Renal cortex interstitium (tissue), 11 donors: ENCODE data around the gene NR3C1. TPM values are rescaled to one million over a fixed set of nuclear protein-coding genes. Genes with fewer than 3 reads are reported as not detected.

Experiments used
- DNase-seq, 11 donors: peaks; one replicate each; pipeline ENCODE4 v3.0.0-alpha.2; 2013; ENCODE audit warnings: low read depth in 9 of 11, low spot score in 4 of 11; ENCODE audit errors: extremely low read depth in 1 of 11
- polyA plus RNA-seq, 3 donors: library from polyadenylated mRNA; unstranded; fragments of 120-200 nt; gene quantifications; one replicate each; pipeline ENCODE4 v1.2.1, GENCODE V29; 2013; ENCODE audit not compliant: insufficient read length in 3 of 3

The NR3C1 gene
- polyA plus RNA-seq, 3 donors, result 32.5 to 37.5 (median 33.9) TPM

DNA sequence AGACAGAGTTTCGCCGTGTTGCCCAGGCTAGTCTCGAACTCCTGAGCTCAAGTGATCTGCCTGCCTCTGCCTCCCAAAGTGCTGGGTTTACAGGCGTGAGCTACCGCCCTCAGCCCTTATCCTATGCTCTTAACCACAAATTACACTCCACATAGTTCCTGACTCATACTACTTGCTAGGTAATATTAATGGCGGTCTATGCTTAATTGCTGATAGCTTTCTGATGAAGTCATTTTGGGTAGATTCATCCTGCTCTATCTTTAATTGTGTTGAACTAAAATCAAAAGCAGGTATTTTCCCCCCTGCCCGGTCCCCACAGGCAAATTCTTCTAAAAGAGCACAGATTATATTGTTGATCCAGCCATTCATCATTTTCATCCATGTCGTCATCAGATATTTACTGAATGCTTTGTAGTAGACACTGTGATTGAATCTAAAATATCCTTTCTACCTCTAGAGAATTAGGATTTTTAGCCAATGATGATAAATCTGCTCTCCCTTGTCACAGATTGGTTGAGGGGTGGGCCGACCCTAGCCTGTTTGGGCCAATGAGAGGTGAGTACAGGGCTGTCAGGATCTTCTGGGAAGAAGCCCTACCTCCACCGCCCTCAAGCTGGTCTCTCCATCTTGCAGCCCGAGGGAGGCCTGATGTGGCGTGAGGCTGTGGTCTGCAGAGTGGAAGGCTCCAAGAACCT is 144.8 kb downstream of the NR3C1 start:
- no peak for DNase-seq

- no peak for DNase-seq
Observed at GRCh38 chr5:143254819-143255218, 148.7 kb downstream of the NR3C1 start.

DNA sequence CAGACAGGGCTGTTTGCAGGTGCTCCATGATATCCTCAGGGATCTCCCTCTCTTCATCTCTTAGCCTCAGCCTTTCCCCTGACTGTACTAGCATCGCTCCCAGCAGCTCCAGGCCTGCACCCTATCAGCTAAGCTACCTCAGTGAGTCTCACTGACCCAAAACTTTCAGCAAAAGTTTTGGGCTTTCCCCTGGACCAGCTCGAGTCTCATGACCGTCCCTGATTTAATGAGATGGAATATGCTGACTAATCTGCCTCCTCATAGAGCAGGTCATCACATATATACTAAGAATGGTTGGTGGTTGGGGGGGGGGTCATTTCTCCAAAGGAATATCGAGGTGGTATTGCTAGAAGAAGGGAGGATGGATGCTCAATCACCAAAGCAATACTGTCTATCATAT is 151.5 kb downstream of the NR3C1 start:
- no peak for DNase-seq

- no peak for DNase-seq
Observed at GRCh38 chr5:143251190-143251589, 152.3 kb downstream of the NR3C1 start.

GRCh38 chr5:143249851-143250250 is 153.6 kb downstream of the NR3C1 start:
- DNase-seq, result no peak

DNA sequence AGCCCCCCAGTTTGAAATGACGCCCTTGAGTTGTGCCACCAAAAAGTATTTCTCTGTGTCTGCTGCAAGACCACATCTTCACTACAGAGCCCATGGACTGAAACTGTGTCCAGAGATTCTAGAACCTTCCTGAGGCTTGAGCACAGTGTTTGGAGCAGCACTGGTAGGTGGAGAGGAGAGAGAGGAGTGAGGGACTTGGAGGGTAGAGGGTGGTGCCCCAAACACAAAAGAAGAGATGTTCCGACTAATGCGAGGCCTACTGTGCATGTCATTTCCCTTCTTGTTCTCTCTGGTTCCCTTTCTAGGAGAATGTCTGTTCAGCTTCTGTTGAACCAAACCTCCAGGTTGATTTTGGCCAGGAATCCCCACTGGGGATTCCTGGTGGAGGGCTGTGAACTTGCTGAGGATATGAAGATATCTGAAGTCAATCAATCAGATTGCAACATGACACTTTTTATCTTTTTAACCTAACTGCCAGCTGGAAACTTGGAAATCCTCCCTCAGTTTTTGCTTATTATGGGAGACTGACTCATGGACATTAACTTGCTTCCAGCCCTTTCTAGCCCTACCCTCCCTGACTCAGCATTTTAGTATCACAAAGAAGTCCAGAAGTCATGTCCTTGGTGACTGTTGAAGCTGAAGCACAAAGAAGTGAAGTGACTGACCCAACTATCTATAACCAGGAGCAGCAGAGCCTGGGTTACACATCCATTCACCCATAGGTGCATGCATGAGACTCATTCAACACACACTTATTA is 154.5 kb downstream of the NR3C1 start:
- no peak for DNase-seq

DNA sequence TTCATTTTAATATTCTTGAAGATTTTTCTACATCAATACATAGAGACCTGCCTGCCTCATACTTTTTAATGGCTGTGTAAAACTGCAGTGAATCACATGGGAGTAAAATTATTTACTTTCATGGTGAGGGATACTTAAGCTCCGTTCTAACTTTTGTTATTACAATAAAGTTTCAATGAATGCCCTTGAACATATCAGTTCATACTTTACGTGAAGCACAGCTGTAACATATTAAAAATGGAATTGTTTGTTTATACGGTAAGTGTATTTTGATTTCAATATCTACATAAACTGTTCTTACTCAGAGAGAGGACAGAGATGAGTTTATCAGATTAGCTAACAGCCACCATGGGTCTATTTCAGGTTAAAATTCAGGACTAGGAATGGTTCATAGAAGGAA is 155.1 kb downstream of the NR3C1 start:
- DNase-seq, result no peak

- DNase-seq, result no peak
Observed at GRCh38 chr5:143247134-143247815, 156.2 kb downstream of the NR3C1 start.

DNA sequence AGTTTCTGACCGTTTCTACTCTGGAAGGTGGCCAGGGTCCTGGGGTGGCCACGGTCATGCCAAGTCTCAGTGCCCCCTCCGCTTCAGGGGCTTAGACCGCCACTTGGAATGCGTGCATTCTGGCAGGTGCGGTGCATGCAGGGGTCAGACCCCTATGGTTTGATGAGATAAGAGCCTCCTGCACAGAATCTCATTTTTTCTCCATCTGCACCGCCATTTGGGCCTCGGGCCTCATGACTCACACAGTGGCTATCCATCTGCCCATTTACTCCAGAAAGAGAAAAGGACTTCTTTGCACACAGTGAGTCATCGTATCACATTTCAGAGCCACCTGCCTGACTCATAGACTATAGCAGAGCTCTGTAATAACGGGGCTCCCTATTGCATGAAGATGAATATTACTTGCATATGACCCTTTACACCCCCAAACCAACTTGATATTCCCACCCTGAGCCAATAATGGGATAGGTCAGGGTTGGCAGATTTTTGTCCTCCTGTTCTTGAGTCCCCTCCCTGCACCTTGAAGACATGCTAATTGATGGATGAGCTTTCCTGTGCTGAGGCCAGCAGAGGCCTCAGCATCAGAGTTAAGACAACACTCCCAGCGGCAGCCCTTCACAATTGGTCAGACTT is 157.4 kb downstream of the NR3C1 start:
- no peak for DNase-seq

GRCh38 chr5:143244990-143245389 is 158.5 kb downstream of the NR3C1 start:
- DNase-seq, result no peak

GRCh38 chr5:143244000-143244736 is 159.3 kb downstream of the NR3C1 start:
- no peak for DNase-seq

- no peak for DNase-seq
Observed at GRCh38 chr5:143243103-143243502, 160.4 kb downstream of the NR3C1 start.

DNA sequence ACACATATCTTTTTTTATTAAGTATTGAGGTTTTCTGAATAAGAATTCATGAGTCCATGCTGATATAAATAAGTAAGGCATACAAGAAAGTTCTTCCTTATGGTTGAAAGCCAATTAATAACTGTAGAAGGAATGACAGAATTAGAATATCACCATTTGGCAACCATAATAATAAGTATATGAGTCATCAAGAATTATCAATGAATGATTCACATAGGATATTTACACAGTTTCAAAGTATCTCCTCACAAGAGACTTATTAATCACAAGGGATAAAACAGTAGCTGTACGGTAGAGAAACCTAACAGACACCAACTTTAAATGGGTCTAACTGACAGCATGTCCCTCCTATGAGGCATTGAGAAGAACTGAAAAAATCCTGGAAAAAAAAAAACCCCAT is 161.6 kb downstream of the NR3C1 start:
- no peak for DNase-seq

DNA sequence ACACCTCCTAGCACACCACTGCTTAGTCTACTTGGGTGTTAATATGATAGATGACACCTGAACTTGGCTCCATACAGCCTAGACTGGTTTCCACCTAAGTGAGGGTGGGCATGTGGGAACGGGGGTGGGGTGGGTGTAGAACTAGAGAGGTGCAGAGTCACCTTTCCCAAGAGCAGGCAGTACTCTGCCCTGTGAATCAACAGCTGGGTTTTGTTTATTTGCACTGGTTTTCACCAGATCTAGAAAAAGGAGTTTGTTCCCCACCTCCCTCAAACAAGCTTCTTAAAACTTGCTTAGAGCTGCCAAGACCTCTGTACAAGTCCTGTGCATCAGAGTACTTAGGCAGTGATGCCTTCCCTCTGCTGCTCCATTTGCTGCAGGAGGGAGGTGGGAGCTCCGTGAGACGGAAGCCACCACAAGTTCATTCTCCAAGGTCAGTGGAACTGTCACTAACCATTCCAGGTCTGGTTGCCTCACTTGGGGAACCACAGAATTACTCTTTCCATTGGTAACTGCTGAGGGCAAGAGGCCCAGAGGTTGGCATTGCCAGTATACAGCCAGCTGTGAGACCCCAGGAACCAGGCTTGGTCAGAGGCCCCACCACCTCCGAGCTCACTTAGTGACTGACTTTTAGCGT is 163.5 kb downstream of the NR3C1 start:
- DNase-seq, result no peak

DNA sequence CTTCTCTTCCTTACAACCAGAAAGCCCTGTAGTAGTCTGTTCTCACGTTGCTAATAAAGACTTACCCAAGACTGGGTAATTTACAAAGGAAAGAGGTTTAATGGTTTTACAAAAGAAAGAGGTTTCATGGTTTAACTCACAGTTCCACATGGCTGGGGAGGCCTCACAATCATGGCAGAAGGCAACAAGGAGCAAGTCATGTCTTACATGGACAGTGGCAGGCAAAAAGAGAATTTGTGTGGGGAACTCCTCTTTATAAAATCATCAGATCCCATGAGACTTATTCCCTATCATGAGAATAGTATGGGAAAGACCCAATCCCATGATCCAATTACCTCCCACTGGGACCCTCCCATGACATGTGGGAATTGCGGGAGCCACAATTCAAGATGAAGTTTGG is 164.9 kb downstream of the NR3C1 start:
- DNase-seq, result no peak

- no peak for DNase-seq
Observed at GRCh38 chr5:143237664-143238063, 165.8 kb downstream of the NR3C1 start.

DNA sequence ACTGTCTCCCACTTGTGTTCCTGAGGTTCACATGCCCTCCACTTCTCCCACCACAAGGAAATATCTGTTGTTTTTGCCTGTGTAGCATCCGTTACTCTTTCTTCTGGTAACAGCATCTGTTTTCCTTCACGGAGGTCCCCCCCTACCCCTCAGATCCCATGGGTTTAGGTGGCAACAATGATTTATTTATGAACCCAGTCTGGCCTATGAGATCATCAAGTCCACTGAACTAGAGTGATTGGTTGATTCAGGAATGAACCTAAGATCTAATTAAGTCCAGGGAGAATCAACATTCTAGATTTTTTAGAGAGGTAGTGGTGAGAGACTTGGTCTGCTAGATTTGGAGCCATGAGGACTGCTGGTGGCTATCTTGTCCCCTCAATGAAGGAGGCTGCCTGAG is 166.8 kb downstream of the NR3C1 start:
- DNase-seq, result no peak

DNA sequence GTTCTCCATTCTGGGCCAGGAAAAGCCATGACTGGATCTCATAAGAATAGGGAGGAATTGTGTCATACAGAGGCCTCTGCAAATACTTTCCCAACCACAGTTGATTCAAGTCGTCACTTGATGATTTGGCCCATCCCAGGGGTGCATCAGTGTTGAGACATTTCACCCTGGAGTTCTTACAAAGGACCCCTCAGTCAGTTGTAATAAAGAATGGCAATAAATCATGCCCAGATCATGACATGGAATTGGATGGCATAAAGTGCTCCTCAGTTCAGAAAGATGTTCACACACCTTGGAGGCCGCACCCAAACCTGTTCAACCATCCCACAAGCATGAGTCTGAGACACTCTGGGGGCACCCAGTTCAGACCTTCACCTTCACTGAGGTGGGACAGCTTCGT is 168.1 kb downstream of the NR3C1 start:
- no peak for DNase-seq
